ENCODE data around the gene PET100.

The PET100 gene

GRCh38 chr19:7662657-7663056 lies 33.1 kb downstream of the PET100 start:
- H4K20me1 ChIP-seq: no peaks in the 10 kb centered on the region
- peaks cover 22% of the 10 kb centered on the region for H3K4me1 ChIP-seq
- H3K4me2 ChIP-seq: no peak overlapping the region
- H3K27ac ChIP-seq: no peak overlapping the region
- no peak overlapping the region for H3K4me3 ChIP-seq
- H3K9ac ChIP-seq: no peak overlapping the region
- no peaks in the 10 kb centered on the region for H3K36me3 ChIP-seq
- H3K27me3 ChIP-seq: no peaks in the 10 kb centered on the region
- H3K9me3 ChIP-seq: no peaks in the 10 kb centered on the region
- no peak for TF ChIP-seq Cebpa-rat (IDR thresholded peaks at IDR 0.05)

- H4K20me1 ChIP-seq: no peaks in the 10 kb centered on the region
- no peak overlapping the region for H3K27ac ChIP-seq
- H3K36me3 ChIP-seq: no peaks in the 10 kb centered on the region
- no peak overlapping the region for H3K9ac ChIP-seq
- H3K4me2 ChIP-seq: no peak overlapping the region
- peaks cover 17% of the 10 kb centered on the region for H3K4me1 ChIP-seq
- no peaks in the 10 kb centered on the region for H3K27me3 ChIP-seq
- H3K4me3 ChIP-seq: no peak overlapping the region
- TF ChIP-seq Cebpa-rat (IDR thresholded peaks at IDR 0.05): no peak
- H3K9me3 ChIP-seq: no peaks in the 10 kb centered on the region
Observed at GRCh38 chr19:7663706-7664105, 34.1 kb downstream of the PET100 start.

DNA sequence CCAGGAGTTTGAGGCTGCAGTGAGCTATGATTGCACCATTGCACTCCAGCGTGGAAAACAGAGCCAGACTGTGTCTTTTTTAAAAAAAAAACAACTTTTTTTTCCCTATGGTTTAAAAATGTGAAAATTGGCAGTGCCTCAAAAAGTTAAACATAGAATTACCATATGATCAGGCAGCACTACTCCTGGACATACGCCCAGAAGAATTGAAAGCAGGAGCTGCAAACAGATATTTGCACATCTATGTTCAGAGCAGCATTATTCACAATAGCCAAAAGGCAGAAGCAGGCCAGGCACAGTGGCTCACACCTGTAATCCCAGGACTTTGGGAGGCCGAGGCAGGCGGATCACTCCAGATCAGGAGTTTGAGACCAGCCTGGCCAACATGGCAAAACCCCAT lies 35.5 kb downstream of the PET100 start:
- no peaks in the 10 kb centered on the region for H3K9me3 ChIP-seq
- no peak for TF ChIP-seq Cebpa-rat (IDR thresholded peaks at IDR 0.05)
- no peak overlapping the region for H3K4me2 ChIP-seq
- H3K4me1 ChIP-seq: peaks cover 27% of the 10 kb centered on the region
- H3K27me3 ChIP-seq: no peaks in the 10 kb centered on the region
- no peak overlapping the region for H3K27ac ChIP-seq
- no peaks in the 10 kb centered on the region for H4K20me1 ChIP-seq
- H3K9ac ChIP-seq: no peak overlapping the region
- H3K4me3 ChIP-seq: no peak overlapping the region
- H3K36me3 ChIP-seq: no peaks in the 10 kb centered on the region

DNA sequence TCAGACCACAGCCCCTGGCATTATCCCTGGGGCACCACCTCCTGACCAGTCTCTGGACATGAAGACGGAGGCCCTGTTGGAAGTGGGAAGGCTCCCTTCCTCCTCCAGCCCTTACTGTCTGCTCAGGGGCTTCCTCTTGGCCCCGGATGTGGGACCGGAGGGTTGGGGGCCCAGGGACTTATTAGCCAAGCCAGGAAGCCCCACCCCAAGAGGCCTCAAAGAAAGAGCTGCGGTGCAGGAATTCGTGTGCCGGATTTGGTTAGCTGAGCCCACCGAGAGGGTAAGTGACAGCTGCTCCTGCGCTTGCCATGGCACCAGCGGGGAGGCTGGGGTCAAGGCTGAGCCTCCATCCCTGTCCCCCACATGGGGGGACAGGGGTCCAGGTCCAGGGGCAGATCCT lies 39.2 kb downstream of the PET100 start, which contains the start of gene RETN:
Gene RETN (plus strand): TSS at position 208 of the 400 bp plus-strand sequence. CDS start 278 bp downstream, outside the sequence.
- Histone ChIP-seq H3K36me3 (no peaks in the 10 kb centered on the region), H3K27me3 (no peaks in the 10 kb centered on the region), H3K27ac (no peak within 1 kb of the TSS), H3K4me1 (peaks cover 30% of the 10 kb centered on the region), H3K9me3 (peaks cover 2% of the 10 kb centered on the region; the same call in 1 of the 2 replicates), H4K20me1 (no peaks in the 10 kb centered on the region), H3K4me3 (peak within 1 kb of the TSS; percentile 25; the same call in 1 of the 2 replicates), H3K9ac (no peak within 1 kb of the TSS), H3K4me2 (peak within 1 kb of the TSS; percentile 94)
- no peak for TF ChIP-seq Cebpa-rat (IDR thresholded peaks at IDR 0.05)

- Histone ChIP-seq H3K27ac (no peak overlapping the region), H3K9ac (no peak overlapping the region), H3K36me3 (no peaks in the 10 kb centered on the region), H4K20me1 (no peaks in the 10 kb centered on the region), H3K4me2 (peak overlapping the region; percentile 94), H3K4me1 (peaks cover 38% of the 10 kb centered on the region), H3K27me3 (no peaks in the 10 kb centered on the region), H3K4me3 (no peak overlapping the region), H3K9me3 (peaks cover 7% of the 10 kb centered on the region; the same call in 1 of the 2 replicates)
- no peak for TF ChIP-seq Cebpa-rat (IDR thresholded peaks at IDR 0.05)
Observed at GRCh38 chr19:7669641-7670040, 40.0 kb downstream of the PET100 start.

DNA sequence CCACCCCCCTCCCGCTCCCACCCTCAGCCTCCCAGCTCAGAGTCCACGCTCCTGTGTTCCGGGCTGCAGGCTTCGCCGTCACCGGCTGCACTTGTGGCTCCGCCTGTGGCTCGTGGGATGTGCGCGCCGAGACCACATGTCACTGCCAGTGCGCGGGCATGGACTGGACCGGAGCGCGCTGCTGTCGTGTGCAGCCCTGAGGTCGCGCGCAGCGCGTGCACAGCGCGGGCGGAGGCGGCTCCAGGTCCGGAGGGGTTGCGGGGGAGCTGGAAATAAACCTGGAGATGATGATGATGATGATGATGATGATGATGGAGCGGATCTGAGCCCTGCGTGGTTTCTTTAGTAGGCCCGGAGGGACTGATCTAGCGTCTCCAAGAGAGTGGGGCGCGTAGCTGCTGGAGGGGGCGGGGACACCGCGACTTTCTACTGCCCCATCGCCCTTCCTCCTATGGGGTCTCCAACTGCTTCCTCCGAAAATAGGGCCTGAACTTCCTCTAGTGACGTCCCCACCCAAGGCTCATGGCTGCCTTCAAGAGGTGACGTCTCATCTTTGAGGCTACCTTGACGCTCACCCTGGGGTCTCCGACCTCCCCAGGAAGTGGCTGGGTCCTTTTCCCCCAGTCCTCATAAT lies 40.7 kb downstream of the PET100 start:
- Histone ChIP-seq H3K27me3 (no peaks in the 10 kb centered on the region), H3K36me3 (no peaks in the 10 kb centered on the region), H3K9ac (no peak overlapping the region), H3K4me3 (peak overlapping the region; percentile 57), H3K4me1 (peaks cover 45% of the 10 kb centered on the region), H3K9me3 (peaks cover 7% of the 10 kb centered on the region; the same call in 1 of the 2 replicates), H4K20me1 (no peaks in the 10 kb centered on the region), H3K27ac (peak overlapping the region; percentile 41; the same call in 1 of the 2 replicates), H3K4me2 (peak overlapping the region; percentile 94)
- no peak for TF ChIP-seq Cebpa-rat (IDR thresholded peaks at IDR 0.05)

GRCh38 chr19:7670790-7671189 lies 41.2 kb downstream of the PET100 start:
- Histone ChIP-seq H3K4me1 (peaks cover 50% of the 10 kb centered on the region), H3K9me3 (peaks cover 7% of the 10 kb centered on the region; the same call in 1 of the 2 replicates), H3K27me3 (no peaks in the 10 kb centered on the region), H4K20me1 (no peaks in the 10 kb centered on the region), H3K27ac (peak overlapping the region; percentile 41; the same call in 1 of the 2 replicates), H3K4me3 (peak overlapping the region; percentile 57), H3K9ac (no peak overlapping the region), H3K4me2 (peak overlapping the region; percentile 94), H3K36me3 (no peaks in the 10 kb centered on the region)
- TF ChIP-seq Cebpa-rat (IDR thresholded peaks at IDR 0.05): no peak

DNA sequence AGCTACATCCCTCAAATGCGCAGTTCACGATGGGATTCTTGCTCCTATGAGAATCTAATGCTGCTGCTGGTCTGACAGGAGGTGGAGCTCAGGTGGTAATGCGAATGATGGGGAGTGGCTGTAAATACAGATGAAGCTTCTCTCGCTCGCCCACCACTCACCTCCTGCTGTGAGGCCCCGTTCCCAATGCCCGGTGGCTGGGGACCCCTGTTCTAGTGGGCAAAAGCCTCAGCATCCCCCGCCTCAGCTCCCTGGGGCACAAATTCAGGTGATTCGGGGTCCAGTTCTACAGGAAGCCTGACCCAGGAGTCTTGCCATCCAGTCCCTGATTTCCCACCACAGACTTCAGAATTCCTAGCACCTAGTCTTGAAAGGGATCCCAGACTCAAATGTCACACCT lies 42.9 kb downstream of the PET100 start:
- Histone ChIP-seq H3K27me3 (peaks cover 4% of the 10 kb centered on the region; the same call in 1 of the 2 replicates), H3K9me3 (peaks cover 7% of the 10 kb centered on the region; the same call in 1 of the 2 replicates), H4K20me1 (peaks cover 11% of the 10 kb centered on the region), H3K4me1 (peaks cover 67% of the 10 kb centered on the region), H3K4me2 (no peak overlapping the region), H3K9ac (no peak overlapping the region), H3K27ac (no peak overlapping the region), H3K4me3 (no peak overlapping the region), H3K36me3 (no peaks in the 10 kb centered on the region)
- TF ChIP-seq Cebpa-rat (IDR thresholded peaks at IDR 0.05): no peak

DNA sequence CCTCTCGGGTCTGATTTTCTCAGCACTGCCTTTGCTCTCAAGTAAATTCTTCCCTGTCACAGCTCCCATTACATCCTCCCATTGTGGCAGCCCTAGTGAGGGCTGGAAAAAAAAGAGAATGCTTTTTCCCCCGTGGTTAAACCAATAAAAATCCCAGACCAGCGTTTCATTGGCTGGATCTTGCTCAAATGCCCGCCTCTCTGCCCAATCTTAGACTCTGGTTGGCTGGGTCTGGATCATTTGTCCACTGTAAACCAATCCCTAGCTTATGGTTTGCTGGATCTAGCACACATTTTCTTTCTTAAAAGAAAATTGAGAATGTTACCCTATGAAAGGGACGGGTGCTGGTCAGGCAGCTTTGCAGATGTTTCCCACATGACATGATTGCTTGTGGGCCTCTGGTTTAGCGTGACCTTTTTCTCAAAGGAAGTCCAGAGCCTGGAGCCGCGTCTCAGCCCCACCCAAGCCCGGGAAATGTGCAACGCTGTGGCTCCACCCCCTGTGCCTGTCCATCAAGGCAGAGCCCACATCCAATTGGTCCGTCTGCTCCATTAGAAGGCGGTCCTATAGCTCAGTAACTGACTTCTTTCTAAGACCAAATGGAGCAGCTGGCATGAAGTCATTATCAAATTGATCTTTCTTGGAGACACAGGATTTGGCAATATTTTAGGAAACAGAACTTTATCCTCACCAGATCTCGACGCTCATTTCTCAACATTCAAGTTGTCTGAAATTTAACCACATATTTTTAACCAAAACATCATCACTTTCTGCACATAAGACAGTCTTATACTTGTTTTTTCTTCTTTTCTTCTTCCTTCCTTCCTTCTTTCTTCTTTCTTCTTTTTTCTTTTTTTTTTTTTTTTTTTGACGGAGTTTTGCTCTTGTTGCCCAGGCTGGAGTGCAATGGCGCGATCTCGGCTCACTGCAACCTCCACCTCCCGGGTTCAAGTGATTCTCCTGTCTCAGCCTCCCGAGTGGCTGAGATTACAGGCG lies 44.7 kb downstream of the PET100 start:
- H3K4me3 ChIP-seq: no peak overlapping the region
- H3K36me3 ChIP-seq: no peaks in the 10 kb centered on the region
- H3K27ac ChIP-seq: no peak overlapping the region
- peaks cover 7% of the 10 kb centered on the region; the same call in 1 of the 2 replicates for H3K9me3 ChIP-seq
- H3K4me2 ChIP-seq: peak overlapping the region; percentile 32
- H3K4me1 ChIP-seq: peaks cover 72% of the 10 kb centered on the region
- TF ChIP-seq Cebpa-rat (IDR thresholded peaks at IDR 0.05): no peak
- H4K20me1 ChIP-seq: peaks cover 20% of the 10 kb centered on the region
- H3K27me3 ChIP-seq: peaks cover 14% of the 10 kb centered on the region
- no peak overlapping the region for H3K9ac ChIP-seq
